MG63 (cell line): ENCODE results near the gene BCAS1. TPM values are rescaled to one million over a fixed set of nuclear protein-coding genes. Genes with fewer than 3 reads are reported as not detected.
A peak's percentile ranks its signal among the peaks of the same experiment; 100 is the strongest.

Experiments
- DNase-seq: peaks from one replicate; pipeline ENCODE4 v3.0.0-alpha.2; 2020
- H3K27me3 ChIP-seq: fragments of 250-450 bp; sonication (Bioruptor Pico); 2 replicates; pipeline ENCODE4 v1.5.1; 2020; ENCODE audit warnings: mild to moderate bottlenecking, moderate library complexity
- H3K36me3 ChIP-seq: fragments of 250-450 bp; sonication (Bioruptor Pico); 2 replicates; pipeline ENCODE4 v1.5.1; 2020; ENCODE audit warnings: mild to moderate bottlenecking, moderate library complexity
- H3K4me3 ChIP-seq: fragments of 250-450 bp; sonication (Bioruptor Pico); 2 replicates; pipeline ENCODE4 v1.5.1; 2020; ENCODE audit warnings: mild to moderate bottlenecking, moderate library complexity
- H3K9me3 ChIP-seq: fragments of 250-450 bp; sonication (Bioruptor Pico); 2 replicates; pipeline ENCODE4 v1.5.1; 2020; ENCODE audit warnings: mild to moderate bottlenecking, moderate library complexity
- total RNA-seq: library from RNA; depleted of rRNA; stranded (reverse); fragments of >200 nt; shearing (Covaris generic); gene quantifications from 2 replicates; pipeline ENCODE4 v1.2.3, GENCODE V29; 2014; ENCODE audit warnings: low replicate concordance

BCAS1 gene
- total RNA-seq, 1 experiment from 2014 or later: not detected

GRCh38 chr20:53996584-53997486, 73.6 kb downstream of the BCAS1 start:
- peaks cover 11% of the 10 kb centered on the region for H3K9me3 ChIP-seq
- no peaks in the 10 kb centered on the region for H3K27me3 ChIP-seq
- no peaks in the 10 kb centered on the region for H3K36me3 ChIP-seq
- H3K4me3 ChIP-seq: no peak overlapping the region
- no peak for DNase-seq

GRCh38 chr20:53995949-53996348, 74.4 kb downstream of the BCAS1 start:
- DNase-seq: no peak
- no peak overlapping the region for H3K4me3 ChIP-seq
- peaks cover 3% of the 10 kb centered on the region for H3K9me3 ChIP-seq
- H3K36me3 ChIP-seq: no peaks in the 10 kb centered on the region
- no peaks in the 10 kb centered on the region for H3K27me3 ChIP-seq

GRCh38 chr20:53994088-53994487, 76.3 kb downstream of the BCAS1 start:
- no peak for DNase-seq
- Histone ChIP-seq H3K27me3 (no peaks in the 10 kb centered on the region), H3K9me3 (no peaks in the 10 kb centered on the region; the same call in 1 of the 2 replicates), H3K36me3 (no peaks in the 10 kb centered on the region), H3K4me3 (no peak overlapping the region)

GRCh38 chr20:53993310-53993709, 77.1 kb downstream of the BCAS1 start:
- no peak for DNase-seq
- no peaks in the 10 kb centered on the region; the same call in 1 of the 2 replicates for H3K9me3 ChIP-seq
- no peaks in the 10 kb centered on the region for H3K36me3 ChIP-seq
- no peaks in the 10 kb centered on the region for H3K27me3 ChIP-seq
- H3K4me3 ChIP-seq: no peak overlapping the region

- Histone ChIP-seq H3K27me3 (no peaks in the 10 kb centered on the region), H3K9me3 (no peaks in the 10 kb centered on the region), H3K4me3 (no peak overlapping the region), H3K36me3 (no peaks in the 10 kb centered on the region)
- no peak for DNase-seq
These were observed 79.5 kb downstream of the BCAS1 start for GRCh38 chr20:53990768-53991450.

- H3K36me3 ChIP-seq: no peaks in the 10 kb centered on the region
- no peak overlapping the region for H3K4me3 ChIP-seq
- no peaks in the 10 kb centered on the region for H3K27me3 ChIP-seq
- DNase-seq: no peak
- H3K9me3 ChIP-seq: no peaks in the 10 kb centered on the region
These were observed 80.4 kb downstream of the BCAS1 start for GRCh38 chr20:53990003-53990402.

GRCh38 chr20:53989401-53989800, 81.0 kb downstream of the BCAS1 start:
- no peak for DNase-seq

GRCh38 chr20:53986037-53986650, 84.2 kb downstream of the BCAS1 start:
- H3K36me3 ChIP-seq: no peaks in the 10 kb centered on the region

More at GRCh38 chr20:53989401-53989800, 81.0 kb downstream of the BCAS1 start:
- Histone ChIP-seq H3K36me3 (no peaks in the 10 kb centered on the region), H3K27me3 (no peaks in the 10 kb centered on the region), H3K4me3 (no peak overlapping the region), H3K9me3 (no peaks in the 10 kb centered on the region)

GRCh38 chr20:53985150-53985518, 85.3 kb downstream of the BCAS1 start:
- Histone ChIP-seq H3K36me3 (no peaks in the 10 kb centered on the region), H3K27me3 (no peaks in the 10 kb centered on the region), H3K4me3 (no peak overlapping the region), H3K9me3 (no peaks in the 10 kb centered on the region)
- DNase-seq: no peak

More at GRCh38 chr20:53986037-53986650, 84.2 kb downstream of the BCAS1 start:
- H3K9me3 ChIP-seq: no peaks in the 10 kb centered on the region
- H3K4me3 ChIP-seq: no peak overlapping the region
- no peak for DNase-seq
- H3K27me3 ChIP-seq: no peaks in the 10 kb centered on the region

- Histone ChIP-seq H3K27me3 (no peaks in the 10 kb centered on the region), H3K4me3 (no peak overlapping the region), H3K9me3 (no peaks in the 10 kb centered on the region), H3K36me3 (no peaks in the 10 kb centered on the region)
- peak; percentile 35 for DNase-seq
These were observed 85.8 kb downstream of the BCAS1 start for GRCh38 chr20:53984356-53985149.

GRCh38 chr20:53983401-53983800, 87.0 kb downstream of the BCAS1 start:
- H3K27me3 ChIP-seq: no peaks in the 10 kb centered on the region
- no peaks in the 10 kb centered on the region for H3K9me3 ChIP-seq
- no peak for DNase-seq
- H3K36me3 ChIP-seq: no peaks in the 10 kb centered on the region
- H3K4me3 ChIP-seq: no peak overlapping the region

- no peak for DNase-seq
- no peak overlapping the region for H3K4me3 ChIP-seq
- H3K9me3 ChIP-seq: no peaks in the 10 kb centered on the region
- no peaks in the 10 kb centered on the region for H3K27me3 ChIP-seq
- no peaks in the 10 kb centered on the region for H3K36me3 ChIP-seq
These were observed 87.8 kb downstream of the BCAS1 start for GRCh38 chr20:53982624-53983023.

GRCh38 chr20:53981752-53982437, 88.5 kb downstream of the BCAS1 start:
- Histone ChIP-seq H3K36me3 (no peaks in the 10 kb centered on the region), H3K4me3 (no peak overlapping the region)
- no peak for DNase-seq

GRCh38 chr20:53981130-53981529, 89.3 kb downstream of the BCAS1 start:
- Histone ChIP-seq H3K9me3 (no peaks in the 10 kb centered on the region), H3K27me3 (no peaks in the 10 kb centered on the region), H3K36me3 (no peaks in the 10 kb centered on the region), H3K4me3 (no peak overlapping the region)
- DNase-seq: no peak

More at GRCh38 chr20:53981752-53982437, 88.5 kb downstream of the BCAS1 start:
- Histone ChIP-seq H3K9me3 (no peaks in the 10 kb centered on the region), H3K27me3 (no peaks in the 10 kb centered on the region)

GRCh38 chr20:53980031-53980465, 90.3 kb downstream of the BCAS1 start:
- no peaks in the 10 kb centered on the region for H3K36me3 ChIP-seq
- H3K9me3 ChIP-seq: no peaks in the 10 kb centered on the region
- DNase-seq: no peak
- H3K4me3 ChIP-seq: no peak overlapping the region
- H3K27me3 ChIP-seq: no peaks in the 10 kb centered on the region

GRCh38 chr20:53978497-53978896, 91.9 kb downstream of the BCAS1 start:
- DNase-seq: no peak
- no peaks in the 10 kb centered on the region for H3K27me3 ChIP-seq
- H3K9me3 ChIP-seq: peaks cover 7% of the 10 kb centered on the region
- H3K4me3 ChIP-seq: no peak overlapping the region
- H3K36me3 ChIP-seq: no peaks in the 10 kb centered on the region
